Stomach (tissue), 19 donors: ENCODE measurements around the gene ARGFX. TPM values are rescaled to one million over a fixed set of nuclear protein-coding genes. Genes with fewer than 3 reads are reported as not detected.

Source experiments
- DNase-seq, 2 donors: peaks; one replicate each; pipeline versions ENCODE4 v3.0.0 to v3.0.0-alpha.2; 2013 to 2019
- H3K27ac ChIP-seq, 5 donors: fragments of 200-600 bp in 4 of 5; sonication (generic) in 4 of 5; one replicate each; pipeline ENCODE4 v1.5.1; 2013 to 2019; ENCODE audit warnings: mild to moderate bottlenecking in 1 of 5, moderate library complexity in 1 of 5
- H3K27me3 ChIP-seq, 3 donors: fragments of 200-600 bp; sonication (generic); one replicate each; pipeline ENCODE4 v1.5.1; 2017 to 2019; ENCODE audit warnings: mixed run types in 1 of 3
- H3K36me3 ChIP-seq, 4 donors: fragments of 200-600 bp; sonication (generic); 1 replicate in 3 of 4; 2 replicates in 1 of 4; pipeline ENCODE4 v1.5.1; 2016 to 2019
- H3K4me1 ChIP-seq, 4 donors: fragments of 200-600 bp; sonication (generic); one replicate each; pipeline ENCODE4 v1.5.1; 2016 to 2019
- H3K4me3 ChIP-seq, 4 donors: fragments of 200-600 bp; sonication (generic) in 3 of 4; one replicate each; pipeline ENCODE4 v1.5.1; 2016 to 2019; ENCODE audit warnings: mild to moderate bottlenecking in 1 of 4
- H3K9me3 ChIP-seq, 4 donors: fragments of 200-600 bp; sonication (generic); one replicate each; pipeline ENCODE4 v1.5.1; 2016 to 2019
- EP300 ChIP-seq: sonication (generic); formaldehyde crosslinking; IDR thresholded peaks from one replicate; pipeline ENCODE4 v1.6.1; 2017; ENCODE audit warnings: antibody characterized with exemption
- POLR2A ChIP-seq, 4 donors: fragments of 450-650 bp; IDR thresholded peaks; one replicate each; pipeline ENCODE4 v1.6.1; 2016; ENCODE audit warnings: antibody characterized with exemption in 4 of 4, control low read depth in 2 of 4, mild to moderate bottlenecking in 1 of 4, moderate library complexity in 1 of 4
- POLR2AphosphoS5 ChIP-seq, 3 donors: sonication (generic); formaldehyde crosslinking; IDR thresholded peaks; one replicate each; pipeline ENCODE4 v1.6.1; 2016; ENCODE audit warnings: antibody characterized with exemption in 3 of 3
- WGBS, 5 donors: extraction: QIAGEN DNeasy Blood & Tissue Kit in 3 of 5; methylation state at CpG; one replicate each; pipeline versions ENCODE4 v1.1.5 to v1.1.7; 2013 to 2018; 5-methylcytosine and 5-hydroxymethylcytosine counted together
- intact Hi-C: fragments of 100-400 bp; cut with DNase I; formaldehyde crosslinking; loops from one replicate; pipeline ENCODE4 v1.15.1; 2023; ENCODE audit warnings: low total_unique reads
- long read RNA-seq, 10 donors: transcript quantifications; one replicate each; lab custom pipeline, GENCODE V29; 2026
- polyA plus RNA-seq, 3 donors: library from polyadenylated mRNA; stranded (reverse); fragments of 200-250 nt; gene quantifications; one replicate each; pipeline ENCODE4 v1.2.3, GENCODE V29; 2013
- total RNA-seq, 5 donors: library from RNA; depleted of rRNA; stranded (reverse); fragments of >200 nt; gene quantifications; one replicate each; pipeline versions ENCODE4 v1.1.0 to v1.2.3, GENCODE V29; 2014 to 2016
- TF ChIP-seq, protein P1 (sequence below), 7 experiments: fragments of 450-650 bp in 4 of 7; fragments of 200-600 bp in 3 of 7; sonication (generic) in 3 of 7; IDR thresholded peaks; one replicate each; pipeline ENCODE4 v1.5.1; 2016 to 2019; ENCODE audit warnings: antibody characterized with exemption in 7 of 7, control low read depth in 2 of 7, mild to moderate bottlenecking in 1 of 7
- donor health status: healthy with polysubstance abuse.
- donor health status: Bipolar disorder and iron deficiency.
- donor health status: healthy.

Gene ARGFX
- total RNA-seq (not detected), polyA plus RNA-seq (not detected)
- long read RNA-seq, donor 1: 0 reads
- long read RNA-seq, donor 2: 0 reads
- long read RNA-seq, donor 3: 0 reads
- long read RNA-seq, donor 4: 0 reads
- long read RNA-seq, donor 5: 0 reads
- long read RNA-seq, donor 6: 0 reads
- long read RNA-seq, donor 7: 0 reads
- long read RNA-seq, donor 8: 0 reads
- long read RNA-seq, donor 9: 0 reads
- long read RNA-seq, donor 10: 0 reads

GRCh38 chr3:121567649-121568048 lies at the start of gene ARGFX:
Gene ARGFX (plus strand): TSS chr3:121567949. CDS start chr3:121570714, 2,765 bp downstream.
- no peak for TF ChIP-seq POLR2AphosphoS5 (IDR thresholded peaks at IDR 0.05)
- no peak for TF ChIP-seq POLR2A (IDR thresholded peaks at IDR 0.05)
- TF ChIP-seq, protein P1, sequence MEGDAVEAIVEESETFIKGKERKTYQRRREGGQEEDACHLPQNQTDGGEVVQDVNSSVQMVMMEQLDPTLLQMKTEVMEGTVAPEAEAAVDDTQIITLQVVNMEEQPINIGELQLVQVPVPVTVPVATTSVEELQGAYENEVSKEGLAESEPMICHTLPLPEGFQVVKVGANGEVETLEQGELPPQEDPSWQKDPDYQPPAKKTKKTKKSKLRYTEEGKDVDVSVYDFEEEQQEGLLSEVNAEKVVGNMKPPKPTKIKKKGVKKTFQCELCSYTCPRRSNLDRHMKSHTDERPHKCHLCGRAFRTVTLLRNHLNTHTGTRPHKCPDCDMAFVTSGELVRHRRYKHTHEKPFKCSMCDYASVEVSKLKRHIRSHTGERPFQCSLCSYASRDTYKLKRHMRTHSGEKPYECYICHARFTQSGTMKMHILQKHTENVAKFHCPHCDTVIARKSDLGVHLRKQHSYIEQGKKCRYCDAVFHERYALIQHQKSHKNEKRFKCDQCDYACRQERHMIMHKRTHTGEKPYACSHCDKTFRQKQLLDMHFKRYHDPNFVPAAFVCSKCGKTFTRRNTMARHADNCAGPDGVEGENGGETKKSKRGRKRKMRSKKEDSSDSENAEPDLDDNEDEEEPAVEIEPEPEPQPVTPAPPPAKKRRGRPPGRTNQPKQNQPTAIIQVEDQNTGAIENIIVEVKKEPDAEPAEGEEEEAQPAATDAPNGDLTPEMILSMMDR (IDR thresholded peaks at IDR 0.05): no peak
- TF ChIP-seq EP300: no peak
- H3K9me3 ChIP-seq: no peaks in the 10 kb centered on the region
- intact Hi-C loops: no loop called here
- no peak within 1 kb of the TSS for H3K4me3 ChIP-seq
- no peaks in the 10 kb centered on the region for H3K36me3 ChIP-seq
- no peak within 1 kb of the TSS for H3K27ac ChIP-seq
- WGBS, 5 donors: 87 to 94% (median 92%) methylated on average over 5 of the region's 5 CpGs
- H3K27me3 ChIP-seq: peaks cover 0 to 5% (median 0%) of the 10 kb centered on the region in 3 donors
- no peak for DNase-seq
- no peaks in the 10 kb centered on the region for H3K4me1 ChIP-seq

DNA sequence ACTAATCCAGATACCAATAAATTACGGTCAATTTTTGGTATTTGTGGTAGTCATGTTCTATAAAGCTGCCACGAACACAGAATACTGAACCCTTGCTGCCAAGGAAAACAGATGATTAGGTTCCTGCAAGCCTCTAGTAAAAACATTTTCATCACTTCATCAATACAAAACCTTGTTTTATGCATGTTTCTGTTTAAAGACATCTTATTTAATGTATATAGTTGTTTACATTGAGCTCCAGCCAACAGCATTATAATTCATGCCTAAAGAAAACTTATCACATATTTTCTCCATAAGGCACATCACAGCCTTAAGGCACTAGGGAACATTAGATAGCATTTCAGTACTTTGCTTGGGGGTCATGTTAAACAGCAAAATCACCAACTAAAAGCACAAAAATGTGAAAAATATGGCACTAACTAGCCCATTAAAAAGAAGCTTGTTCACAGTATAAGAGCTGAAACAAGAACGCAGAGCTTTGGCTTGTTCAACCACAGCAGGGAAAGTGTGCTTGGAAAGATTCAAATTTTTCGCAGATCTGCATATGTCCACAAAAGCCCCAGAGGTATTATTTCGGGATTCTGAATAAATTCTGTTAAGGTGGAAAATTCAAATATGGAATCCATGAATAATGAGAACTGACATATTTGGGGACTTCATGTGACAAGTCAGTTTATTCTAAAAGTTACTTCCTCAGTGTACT lies 49.6 kb upstream of the ARGFX start:
- WGBS, 5 donors: 80 to 93% (median 87%) methylated on average over 5 of the region's 5 CpGs
- DNase-seq: no peak
- Histone ChIP-seq H3K4me3 (no peak overlapping the region), H3K36me3 (no peaks in the 10 kb centered on the region), H3K27ac (no peak overlapping the region), H3K9me3 (peaks cover 0 to 15% (median 8%) of the 10 kb centered on the region in 4 donors), H3K4me1 (no peaks in the 10 kb centered on the region), H3K27me3 (no peaks in the 10 kb centered on the region)
- TF ChIP-seq EP300 (no peak), POLR2AphosphoS5 (IDR thresholded peaks at IDR 0.05) (no peak), POLR2A (IDR thresholded peaks at IDR 0.05) (no peak)
- TF ChIP-seq, protein P1 (IDR thresholded peaks at IDR 0.05): no peak
- intact Hi-C loops: no loop called here

GRCh38 chr3:121520510-121520909 lies 47.2 kb upstream of the ARGFX start:
- Histone ChIP-seq H3K27ac (no peak overlapping the region), H3K36me3 (no peaks in the 10 kb centered on the region), H3K4me1 (no peaks in the 10 kb centered on the region), H3K9me3 (peaks cover 0 to 5% (median 2%) of the 10 kb centered on the region in 4 donors), H3K27me3 (no peaks in the 10 kb centered on the region), H3K4me3 (no peak overlapping the region)
- DNase-seq: no peak
- intact Hi-C loops: no loop called here
- 97 to 100% (median 99%) methylated on average over 3 of the region's 3 CpGs for WGBS, 5 donors
- TF ChIP-seq EP300: no peak
- TF ChIP-seq POLR2A (IDR thresholded peaks at IDR 0.05): no peak
- TF ChIP-seq POLR2AphosphoS5 (IDR thresholded peaks at IDR 0.05): no peak

- whole genome bisulfite sequencing, 5 donors: 59 to 69% (median 65%) methylated on average over 3 of the region's 3 CpGs
These were observed 38.4 kb upstream of the ARGFX start for GRCh38 chr3:121529308-121529707.

More at GRCh38 chr3:121529308-121529707, 38.4 kb upstream of the ARGFX start:
- Histone ChIP-seq H3K36me3 (no peaks in the 10 kb centered on the region), H3K27ac (no peak overlapping the region), H3K9me3 (no peaks in the 10 kb centered on the region), H3K4me1 (no peaks in the 10 kb centered on the region), H3K4me3 (no peak overlapping the region), H3K27me3 (no peaks in the 10 kb centered on the region)
- intact Hi-C loops: no loop called here
- TF ChIP-seq, protein P1 (IDR thresholded peaks at IDR 0.05): no peak
- no peak for TF ChIP-seq EP300
- TF ChIP-seq POLR2A (IDR thresholded peaks at IDR 0.05): no peak
- no peak for TF ChIP-seq POLR2AphosphoS5 (IDR thresholded peaks at IDR 0.05)
- no peak for DNase-seq
